HG03039 (cell line): Measurements from ENCODE around the gene SLC26A2.

Source experiments
- ATAC-seq: cut with Tn5 transposase; IDR thresholded peaks from one replicate; pipeline ENCODE4 v1.9.1; 2021; ENCODE audit warnings: mild to moderate bottlenecking, moderate library complexity; ENCODE audit not compliant: unreplicated experiment

Gene SLC26A2

DNA sequence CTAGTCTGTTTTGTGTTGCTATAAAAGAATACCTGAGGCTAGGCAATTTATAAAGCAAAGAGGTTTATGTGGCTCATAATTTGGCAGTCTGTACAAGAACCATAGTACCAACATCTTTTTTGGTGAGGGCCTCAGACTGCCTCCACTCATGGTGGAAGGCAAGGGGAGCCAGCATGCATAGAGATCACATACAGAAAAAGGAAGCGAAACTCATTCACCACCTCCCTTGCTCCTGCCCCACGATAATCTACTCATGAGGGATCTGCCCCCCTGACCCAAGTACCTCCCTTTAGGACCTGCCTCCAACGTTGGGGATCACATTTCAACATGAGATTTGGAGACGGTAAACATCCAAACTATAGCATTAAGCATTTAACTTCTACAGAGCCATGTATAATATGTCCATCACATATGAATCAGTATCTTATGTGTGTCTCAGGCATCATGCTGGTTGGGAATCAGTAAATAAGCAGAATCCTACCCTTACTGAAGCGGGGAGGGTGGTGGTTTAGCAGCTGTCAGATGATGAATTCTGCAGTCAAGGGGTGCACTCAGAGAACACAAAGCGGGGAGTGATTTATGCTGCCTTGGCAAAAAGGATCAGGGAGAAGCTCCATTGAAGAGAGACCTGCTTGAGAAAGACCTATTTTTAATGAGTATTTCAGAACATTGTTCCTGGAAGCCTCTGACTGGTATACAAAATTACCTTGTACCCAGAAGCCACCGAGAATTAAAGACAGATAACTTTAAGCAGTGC lies 74.8 kb downstream of the SLC26A2 start:
- ATAC-seq, result no peak

DNA sequence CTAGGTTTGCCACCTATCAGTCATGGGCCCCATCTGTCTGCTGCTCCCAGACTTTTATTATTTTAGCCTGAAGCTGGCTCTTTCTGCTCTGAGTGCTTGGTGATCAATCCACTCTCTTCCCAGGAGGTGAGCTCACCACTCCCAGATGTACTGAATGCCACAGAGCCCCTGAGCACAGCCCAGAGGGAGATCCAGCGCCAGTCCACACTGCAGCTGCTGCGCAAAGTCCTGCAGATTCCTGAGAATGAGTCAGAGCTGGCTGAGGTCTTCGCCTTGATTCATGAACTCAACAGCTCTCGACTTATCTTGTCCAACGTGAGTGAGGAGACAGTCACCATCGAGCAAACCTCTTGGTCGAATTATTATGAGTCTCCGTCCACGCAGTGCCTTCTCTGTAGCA lies 76.0 kb downstream of the SLC26A2 start:
- ATAC-seq, result no peak
